SJSA1 (cell line): ENCODE results near the gene NPW. TPM values are rescaled to one million over a fixed set of nuclear protein-coding genes. Genes with fewer than 3 reads are reported as not detected.

Source experiments
- DNase-seq, 2 experiments: peaks; one replicate each; pipeline ENCODE4 v3.0.0-alpha.2; 2015 to 2020; ENCODE audit warnings: low spot score in 2 of 2, low read depth in 1 of 2
- H3K27ac ChIP-seq: fragments of 250-450 bp; sonication (Bioruptor Pico); 2 replicates; pipeline ENCODE4 v1.5.1; 2020; ENCODE audit warnings: mild to moderate bottlenecking, moderate library complexity
- H3K27me3 ChIP-seq: fragments of 250-450 bp; sonication (Bioruptor Pico); replicated peaks from 2 replicates; pipeline ENCODE4 v1.5.1; 2020; ENCODE audit warnings: mild to moderate bottlenecking, moderate library complexity
- H3K36me3 ChIP-seq: fragments of 250-450 bp; sonication (Bioruptor Pico); 2 replicates; pipeline ENCODE4 v1.5.1; 2020; ENCODE audit warnings: mild to moderate bottlenecking
- H3K4me1 ChIP-seq: fragments of 250-450 bp; sonication (Bioruptor Pico); replicated peaks from 2 replicates; pipeline ENCODE4 v1.6.1; 2021; ENCODE audit warnings: mild to moderate bottlenecking
- H3K4me3 ChIP-seq: fragments of 250-450 bp; sonication (Bioruptor Pico); 2 replicates; pipeline ENCODE4 v1.5.1; 2020; ENCODE audit warnings: mild to moderate bottlenecking
- H3K9me3 ChIP-seq: fragments of 250-450 bp; sonication (Bioruptor Pico); replicated peaks from 2 replicates; pipeline ENCODE4 v1.5.1; 2020; ENCODE audit warnings: mild to moderate bottlenecking
- total RNA-seq: library from RNA; depleted of rRNA; stranded (reverse); fragments of >200 nt; shearing (Covaris generic); gene quantifications from 2 replicates; pipeline ENCODE4 v1.2.3, GENCODE V29; 2014; rRNA removed

NPW gene
- total RNA-seq, 1 experiment from 2014 or later = not detected

GRCh38 chr16:2058420-2058819 lies 38.8 kb downstream of the NPW start:
- DNase-seq = no peak
- peaks cover 73% of the 10 kb centered on the region for H3K36me3 ChIP-seq
- no peaks in the 10 kb centered on the region for H3K27me3 ChIP-seq
- no peaks in the 10 kb centered on the region for H3K4me1 ChIP-seq
- no peaks in the 10 kb centered on the region for H3K9me3 ChIP-seq
- H3K4me3 ChIP-seq = no peak overlapping the region
- no peak overlapping the region for H3K27ac ChIP-seq

GRCh38 chr16:2058872-2059271 lies 39.3 kb downstream of the NPW start:
- Histone ChIP-seq H3K27ac (no peak overlapping the region), H3K4me1 (no peaks in the 10 kb centered on the region), H3K9me3 (no peaks in the 10 kb centered on the region), H3K4me3 (no peak overlapping the region), H3K27me3 (no peaks in the 10 kb centered on the region), H3K36me3 (peaks cover 73% of the 10 kb centered on the region)
- DNase-seq = no peak

- Histone ChIP-seq H3K4me1 (no peaks in the 10 kb centered on the region), H3K4me3 (no peak overlapping the region), H3K36me3 (peaks cover 67% of the 10 kb centered on the region), H3K9me3 (no peaks in the 10 kb centered on the region), H3K27me3 (no peaks in the 10 kb centered on the region), H3K27ac (no peak overlapping the region)
- DNase-seq = no peak
These were observed 40.8 kb downstream of the NPW start for GRCh38 chr16:2060346-2060745.

- Histone ChIP-seq H3K36me3 (peaks cover 72% of the 10 kb centered on the region), H3K4me1 (no peaks in the 10 kb centered on the region), H3K4me3 (no peak overlapping the region), H3K9me3 (no peaks in the 10 kb centered on the region), H3K27ac (no peak overlapping the region), H3K27me3 (no peaks in the 10 kb centered on the region)
- no peak for DNase-seq
These were observed 41.4 kb downstream of the NPW start for GRCh38 chr16:2061023-2061422.

GRCh38 chr16:2061526-2061925 lies 41.9 kb downstream of the NPW start:
- Histone ChIP-seq H3K4me3 (no peak overlapping the region), H3K27ac (no peak overlapping the region), H3K27me3 (no peaks in the 10 kb centered on the region), H3K36me3 (peaks cover 75% of the 10 kb centered on the region), H3K9me3 (no peaks in the 10 kb centered on the region), H3K4me1 (no peaks in the 10 kb centered on the region)
- DNase-seq = no peak

GRCh38 chr16:2062801-2063200 lies 43.2 kb downstream of the NPW start:
- Histone ChIP-seq H3K27me3 (no peaks in the 10 kb centered on the region), H3K4me1 (no peaks in the 10 kb centered on the region), H3K27ac (no peak overlapping the region), H3K36me3 (peaks cover 72% of the 10 kb centered on the region), H3K4me3 (no peak overlapping the region), H3K9me3 (no peaks in the 10 kb centered on the region)
- DNase-seq = no peak

GRCh38 chr16:2063861-2064260 lies 44.3 kb downstream of the NPW start:
- Histone ChIP-seq H3K4me3 (no peak overlapping the region), H3K27ac (no peak overlapping the region), H3K4me1 (no peaks in the 10 kb centered on the region), H3K9me3 (no peaks in the 10 kb centered on the region), H3K36me3 (peaks cover 74% of the 10 kb centered on the region), H3K27me3 (no peaks in the 10 kb centered on the region)
- DNase-seq = no peak

- Histone ChIP-seq H3K4me3 (no peak overlapping the region), H3K9me3 (no peaks in the 10 kb centered on the region), H3K4me1 (no peaks in the 10 kb centered on the region), H3K27ac (no peak overlapping the region), H3K36me3 (peaks cover 78% of the 10 kb centered on the region), H3K27me3 (no peaks in the 10 kb centered on the region)
- DNase-seq = no peak
These were observed 44.9 kb downstream of the NPW start for GRCh38 chr16:2064368-2064945.

- Histone ChIP-seq H3K4me1 (no peaks in the 10 kb centered on the region), H3K27me3 (no peaks in the 10 kb centered on the region), H3K36me3 (peaks cover 77% of the 10 kb centered on the region), H3K27ac (no peak overlapping the region), H3K4me3 (no peak overlapping the region), H3K9me3 (no peaks in the 10 kb centered on the region)
- no peak for DNase-seq
These were observed 46.6 kb downstream of the NPW start for GRCh38 chr16:2066139-2066538.

Other genes with a start within 250 kb of the NPW start
- gene NME3, start 248.2 kb upstream of the NPW start, total RNA-seq = 19.9 and 27.1 TPM in 2 replicates
- gene EME2, start 247.0 kb upstream of the NPW start, total RNA-seq = 6.9 and 7.7 TPM in 2 replicates
- 132 and 178 TPM in 2 replicates for gene MRPS34, start 246.7 kb upstream of the NPW start, total RNA-seq
- 19.9 and 21.1 TPM in 2 replicates for gene SPSB3, start 237.2 kb upstream of the NPW start, total RNA-seq
- gene NUBP2, start 236.8 kb upstream of the NPW start, total RNA-seq = 117 and 127 TPM in 2 replicates
- not detected in 2 replicates for gene IGFALS, start 226.1 kb upstream of the NPW start, total RNA-seq
- 22.2 and 65.3 TPM in 2 replicates for gene HAGH, start 193.0 kb upstream of the NPW start, total RNA-seq
- gene FAHD1, start 192.6 kb upstream of the NPW start, total RNA-seq = 38.8 and 90.3 TPM in 2 replicates
- not detected in 2 replicates for gene MEIOB, start 147.6 kb upstream of the NPW start, total RNA-seq
- not detected in 2 replicates for gene HS3ST6, start 101.4 kb upstream of the NPW start, total RNA-seq
- 13.9 and 21.3 TPM in 2 replicates for gene MSRB1, start 76.6 kb upstream of the NPW start, total RNA-seq
- gene RPL3L, start 65.1 kb upstream of the NPW start, total RNA-seq = not detected in 2 replicates
- 273 and 292 TPM in 2 replicates for gene NDUFB10, start 60.2 kb upstream of the NPW start, total RNA-seq
- gene RPS2, start 55.0 kb upstream of the NPW start, total RNA-seq = 2,199 and 2,611 TPM in 2 replicates
- not detected in 2 replicates for gene RNF151, start 52.9 kb upstream of the NPW start, total RNA-seq
- gene TBL3, start 47.7 kb upstream of the NPW start, total RNA-seq = 68.0 and 156 TPM in 2 replicates
- 0.16 TPM in 1 of 2 replicates, not detected in the other for gene NOXO1, start 38.3 kb upstream of the NPW start, total RNA-seq
- 26.9 and 31.8 TPM in 2 replicates for gene GFER, start 35.6 kb upstream of the NPW start, total RNA-seq
- 1.8 and 7.3 TPM in 2 replicates for gene SYNGR3, start 29.8 kb upstream of the NPW start, total RNA-seq
- gene ZNF598, start 10.0 kb upstream of the NPW start, total RNA-seq = 13.5 and 20.4 TPM in 2 replicates
- 50.2 and 57.3 TPM in 2 replicates for gene NHERF2, start 7.1 kb downstream of the NPW start, total RNA-seq
- 33.9 and 59.3 TPM in 2 replicates for gene NTHL1, start 28.0 kb downstream of the NPW start, total RNA-seq
- gene TSC2, start 28.2 kb downstream of the NPW start, total RNA-seq = 36.9 and 51.9 TPM in 2 replicates
- gene PKD1, start 116.1 kb downstream of the NPW start, total RNA-seq = 60.4 and 97.9 TPM in 2 replicates
- gene RAB26, start 128.8 kb downstream of the NPW start, total RNA-seq = 0.16 TPM in 1 of 2 replicates, not detected in the other
- gene TRAF7, start 136.0 kb downstream of the NPW start, total RNA-seq = 26.4 and 39.5 TPM in 2 replicates
- gene CASKIN1, start 176.8 kb downstream of the NPW start, total RNA-seq = not detected in 2 replicates
- gene MLST8, start 185.7 kb downstream of the NPW start, total RNA-seq = 25.3 and 34.1 TPM in 2 replicates
- gene BRICD5, start 191.1 kb downstream of the NPW start, total RNA-seq = 0.88 and 4.6 TPM in 2 replicates
- 37.8 and 47.1 TPM in 2 replicates for gene PGP, start 195.1 kb downstream of the NPW start, total RNA-seq
- 44.7 and 47.6 TPM in 2 replicates for gene E4F1, start 203.8 kb downstream of the NPW start, total RNA-seq
- gene DNASE1L2, start 216.7 kb downstream of the NPW start, total RNA-seq = 1.4 TPM in 2 replicates
- 80.2 and 93.3 TPM in 2 replicates for gene ECI1, start 231.8 kb downstream of the NPW start, total RNA-seq
- gene RNPS1, start 248.3 kb downstream of the NPW start, total RNA-seq = 122 and 164 TPM in 2 replicates